HCT116 (cell line): ENCODE measurements around the gene PPIF.

Experiments
- POLR2A ChIP-seq: IDR thresholded peaks from 2 replicates; pipeline ENCODE4 v1.7.0; 2011; ENCODE audit warnings: borderline replicate concordance; ENCODE audit not compliant: insufficient read depth, insufficient read length; ENCODE audit errors: extremely low read depth
- POLR2AphosphoS5 ChIP-seq: IDR thresholded peaks from 2 replicates; pipeline ENCODE4 v1.6.1; 2011; ENCODE audit warnings: mild to moderate bottlenecking, low read depth, low read length, moderate library complexity
- SRF ChIP-seq: IDR thresholded peaks from 2 replicates; pipeline ENCODE4 v1.6.1; 2012; ENCODE audit warnings: low read depth
- ZFX ChIP-seq: fragments of 450-650 bp; IDR thresholded peaks from 2 replicates; pipeline ENCODE4 v1.6.1; 2017
- ZNF274 ChIP-seq: fragments of 200-500 bp; sonication (Bioruptor generic); IDR thresholded peaks from 2 replicates; pipeline ENCODE4 v1.6.1; 2014; ENCODE audit warnings: mild to moderate bottlenecking, low read depth, low read length, inconsistent platforms
- TF ChIP-seq, protein P1 (sequence below), 3 experiments: fragments of 200-600 bp in 1 of 3; sonication (generic) in 1 of 3; IDR thresholded peaks in 2 of 3; conservative IDR thresholded peaks in 1 of 3; 2 replicates each; pipeline ENCODE4 v1.5.1; 2012 to 2017; ENCODE audit warnings: low read depth in 2 of 3, low read length in 2 of 3, antibody characterized with exemption in 1 of 3, borderline replicate concordance in 1 of 3, control low read depth in 1 of 3, mild to moderate bottlenecking in 1 of 3, mixed read lengths in 1 of 3, mixed run types in 1 of 3, moderate library complexity in 1 of 3; ENCODE audit not compliant: insufficient read depth in 1 of 3

DNA sequence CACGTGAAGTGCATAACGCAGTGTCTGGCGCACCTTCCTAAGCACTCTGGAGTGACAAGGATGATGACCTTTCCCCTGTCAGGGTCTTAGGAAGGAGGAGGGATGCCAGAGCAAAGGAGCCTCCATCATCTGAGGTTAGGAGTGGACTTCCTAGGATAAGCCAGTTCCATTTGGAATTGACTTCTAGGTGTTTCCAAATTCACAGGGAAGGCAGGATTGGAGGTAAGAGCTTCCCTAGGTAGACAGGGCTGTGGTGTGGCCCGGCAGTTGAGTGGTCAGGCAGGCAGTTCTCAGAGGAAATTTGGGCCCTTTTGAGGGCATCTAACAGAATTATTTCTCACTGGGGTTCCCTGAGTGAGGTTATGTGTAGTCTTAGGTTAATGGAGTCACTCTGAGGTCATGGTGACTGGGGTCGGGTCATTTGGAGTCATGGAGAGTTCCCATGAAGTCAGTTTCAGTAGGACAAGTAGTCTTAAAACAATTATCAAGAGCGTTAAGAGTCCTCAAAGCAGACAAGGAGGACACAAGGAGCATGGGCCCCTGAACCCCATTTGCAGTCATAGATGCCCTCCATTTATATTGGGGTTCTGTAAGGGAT, 8.2 kb downstream of the PPIF start:
- TF ChIP-seq POLR2AphosphoS5, result no peak
- no peak for TF ChIP-seq SRF
- no peak for TF ChIP-seq ZFX
- TF ChIP-seq, protein P1, sequence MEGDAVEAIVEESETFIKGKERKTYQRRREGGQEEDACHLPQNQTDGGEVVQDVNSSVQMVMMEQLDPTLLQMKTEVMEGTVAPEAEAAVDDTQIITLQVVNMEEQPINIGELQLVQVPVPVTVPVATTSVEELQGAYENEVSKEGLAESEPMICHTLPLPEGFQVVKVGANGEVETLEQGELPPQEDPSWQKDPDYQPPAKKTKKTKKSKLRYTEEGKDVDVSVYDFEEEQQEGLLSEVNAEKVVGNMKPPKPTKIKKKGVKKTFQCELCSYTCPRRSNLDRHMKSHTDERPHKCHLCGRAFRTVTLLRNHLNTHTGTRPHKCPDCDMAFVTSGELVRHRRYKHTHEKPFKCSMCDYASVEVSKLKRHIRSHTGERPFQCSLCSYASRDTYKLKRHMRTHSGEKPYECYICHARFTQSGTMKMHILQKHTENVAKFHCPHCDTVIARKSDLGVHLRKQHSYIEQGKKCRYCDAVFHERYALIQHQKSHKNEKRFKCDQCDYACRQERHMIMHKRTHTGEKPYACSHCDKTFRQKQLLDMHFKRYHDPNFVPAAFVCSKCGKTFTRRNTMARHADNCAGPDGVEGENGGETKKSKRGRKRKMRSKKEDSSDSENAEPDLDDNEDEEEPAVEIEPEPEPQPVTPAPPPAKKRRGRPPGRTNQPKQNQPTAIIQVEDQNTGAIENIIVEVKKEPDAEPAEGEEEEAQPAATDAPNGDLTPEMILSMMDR (IDR thresholded peaks at IDR 0.05 in 2 of 3, conservative IDR thresholded peaks at IDR 0.05 in 1 of 3; ENCODE audit: borderline replicate concordance in 1 of 3, insufficient read depth in 1 of 3, low read depth in 2 of 3, low read length in 2 of 3), result no peak
- TF ChIP-seq POLR2A, result no peak
- no peak for TF ChIP-seq ZNF274
